Measurements from ENCODE around the gene PRKAR2A. TPM values are rescaled to one million over a fixed set of nuclear protein-coding genes. Genes with fewer than 3 reads are reported as not detected.

PRKAR2A gene
- total and polyA plus RNA-seq, 9 of the 15 experiments (the other 6 are each of a cell fraction or from before 2014, with no cell fraction given): 15.9 to 84.5 (median 37.6) TPM

DNA sequence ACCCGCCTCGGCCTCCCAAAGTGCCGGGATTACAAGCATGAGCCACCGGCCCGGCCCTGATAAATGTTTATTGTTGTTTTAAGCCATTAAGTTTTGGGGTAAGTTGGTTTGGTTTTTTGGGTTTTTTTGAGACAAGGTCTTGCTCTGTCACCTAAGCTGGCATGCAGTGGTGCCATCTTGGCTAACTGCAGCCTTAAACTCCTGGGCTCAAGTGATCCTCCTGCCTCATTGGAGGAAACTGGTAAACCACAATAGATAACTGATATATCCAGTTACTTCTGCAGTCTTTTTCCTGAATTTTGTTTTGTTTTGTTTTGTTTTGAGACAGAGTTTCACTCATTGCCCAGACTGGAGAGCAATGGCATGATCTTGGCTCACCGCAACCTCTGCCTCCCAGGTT lies 46.8 kb upstream of the PRKAR2A start (continued):
- TF ChIP-seq SREBF1 (IDR thresholded peaks at IDR 0.05; ENCODE audit: borderline replicate concordance, low read depth, low read length) (no peak), MAFG (tag; conservative IDR thresholded peaks at IDR 0.05) (no peak), ESRRB (CRISPR knock-in tag; IDR thresholded peaks at IDR 0.05; ENCODE audit: borderline replicate concordance) (no peak), PHF20 (IDR thresholded peaks at IDR 0.05; ENCODE audit: partially characterized antibody) (no peak), RNF219 (CRISPR knock-in tag; IDR thresholded peaks at IDR 0.05) (no peak), TOE1 (IDR thresholded peaks at IDR 0.05; ENCODE audit: borderline replicate concordance) (no peak), TOE1 (CRISPR knock-in tag; IDR thresholded peaks at IDR 0.05; ENCODE audit: borderline replicate concordance, low read depth) (no peak), HCFC1 (IDR thresholded peaks at IDR 0.05; ENCODE audit: low read depth, low read length) (no peak)

GRCh38 chr3:48891606-48892005 lies 43.9 kb upstream of the PRKAR2A start:
- H3K27ac ChIP-seq (ENCODE audit: extremely low read depth, low read depth, low read length): no peak overlapping the region
- FAIRE-seq (no peak), DNase-seq (ENCODE audit: extremely low read depth in 1 of 4, low spot score in 3 of 4) (no peak), ATAC-seq (no peak)
- peaks cover 0 to 4% of the 10 kb centered on the region in 2 experiments; a peak in 1 of 5 replicates for H3K4me1 ChIP-seq (replicated peaks in 1 of 2; ENCODE audit: control insufficient read depth in 2 of 2, insufficient read depth in 2 of 2, low read length in 2 of 2)
- no peaks in the 10 kb centered on the region for H3K79me2 ChIP-seq (ENCODE audit: control insufficient read depth, insufficient read depth, low read length)
- ChIA-PET POLR2A (interaction anchor here (1.0 kb wide), 1 partner anchor 27 kb away, joined by 3 read pairs; the partner anchor contains the start of gene ARIH2), CTCF (ENCODE audit: low intra/inter-chr PET ratio) (no interaction called here)
- intact Hi-C loops (cut with micrococcal nuclease) (no loop called here), in situ Hi-C loops (cut with MboI) (no loop called here)
- no peaks in the 10 kb centered on the region for H3K36me3 ChIP-seq (ENCODE audit: control insufficient read depth, insufficient read depth, low read length)
- no peak overlapping the region for H3K4me3 ChIP-seq
- no peak overlapping the region for H3K4me2 ChIP-seq (ENCODE audit: insufficient read depth, low read length)
- H4K20me1 ChIP-seq (replicated peaks; ENCODE audit: control insufficient read depth, insufficient read depth, low read length): no peaks in the 10 kb centered on the region
- H2AFZ ChIP-seq (ENCODE audit: low read depth, low read length): no peak overlapping the region
- no peak overlapping the region for H3K9ac ChIP-seq (ENCODE audit: insufficient read depth in 1 of 2, low read depth in 2 of 2, low read length in 2 of 2)
- no peaks in the 10 kb centered on the region for H3K9me1 ChIP-seq (ENCODE audit: control insufficient read depth, insufficient read depth, low read length)
- H3K27me3 ChIP-seq (ENCODE audit: control insufficient read depth in 2 of 2, insufficient read depth in 2 of 2, low read length in 2 of 2): no peaks in the 10 kb centered on the region
- BruUV-seq (replicated peaks): no TSS peak
- 81% methylated on average over 8 of the region's 8 CpGs for WGBS (ENCODE audit: insufficient coverage, low coverage, missing lambda C conversion rate)
- no peaks in the 10 kb centered on the region for H3K9me3 ChIP-seq (replicated peaks; ENCODE audit: control insufficient read depth, insufficient read depth, low read depth, low read length)
- no peak for TF ChIP-seq DDX20 (tag; IDR thresholded peaks at IDR 0.05; ENCODE audit: low read depth)
- TF ChIP-seq FOXJ2 (tag; IDR thresholded peaks at IDR 0.05): no peak
- TF ChIP-seq TEAD4 (IDR thresholded peaks at IDR 0.05; ENCODE audit: low read length): no peak
- no peak for TF ChIP-seq TEAD4 (CRISPR knock-in tag; IDR thresholded peaks at IDR 0.05; ENCODE audit: borderline replicate concordance)
- no peak for TF ChIP-seq ZSCAN29 (IDR thresholded peaks at IDR 0.05)
- TF ChIP-seq PCBP1 (IDR thresholded peaks at IDR 0.05; ENCODE audit: low read depth, low read length, poor library complexity, severe bottlenecking): no peak
- TF ChIP-seq SUPT5H (IDR thresholded peaks at IDR 0.05): no peak
- no peak for TF ChIP-seq NFXL1 (CRISPR knock-in tag; IDR thresholded peaks at IDR 0.05)
- TF ChIP-seq TEAD2 (tag; IDR thresholded peaks at IDR 0.05): no peak
- no peak for TF ChIP-seq CBX3 (IDR thresholded peaks at IDR 0.05; ENCODE audit: borderline replicate concordance in 1 of 2, low read length in 2 of 2)
- TF ChIP-seq GATA2 (CRISPR knock-in tag; IDR thresholded peaks at IDR 0.05): no peak
- TF ChIP-seq, protein P1, sequence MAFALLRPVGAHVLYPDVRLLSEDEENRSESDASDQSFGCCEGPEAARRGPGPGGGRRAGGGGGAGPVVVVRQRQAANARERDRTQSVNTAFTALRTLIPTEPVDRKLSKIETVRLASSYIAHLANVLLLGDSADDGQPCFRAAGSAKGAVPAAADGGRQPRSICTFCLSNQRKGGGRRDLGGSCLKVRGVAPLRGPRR (CRISPR knock-in tag; IDR thresholded peaks at IDR 0.05): no peak
- no peak for TF ChIP-seq ZNF785 (CRISPR knock-in tag; IDR thresholded peaks at IDR 0.05)

Data from K562 (cell line).